ENCODE measurements around the gene EXTL1. TPM values are rescaled to one million over a fixed set of nuclear protein-coding genes. Genes with fewer than 3 reads are reported as not detected.

Gene EXTL1
- total RNA-seq, 1 donor from 2014 or later = 0.85 TPM

DNA sequence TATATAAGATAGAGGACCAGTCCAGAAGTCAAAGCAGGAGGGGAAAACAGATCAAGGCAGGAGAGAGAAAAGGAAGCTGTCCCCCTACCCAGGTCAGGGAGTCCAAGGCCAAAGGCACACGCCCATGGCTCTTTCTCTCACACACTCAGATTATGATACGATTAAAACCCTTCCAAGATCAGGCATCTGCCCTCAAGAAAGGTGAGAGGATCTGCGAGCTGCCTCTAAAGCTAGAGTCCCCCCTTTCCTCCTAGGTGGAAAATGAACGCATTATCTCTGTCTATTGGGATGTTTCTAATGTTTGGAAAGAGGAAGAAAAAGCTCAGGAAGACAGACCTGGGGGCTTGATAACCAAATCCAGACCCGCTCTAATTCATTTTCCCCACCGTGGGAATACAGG is 31.3 kb upstream of the EXTL1 start:
- Histone ChIP-seq H3K36me3 (peaks cover 13 to 22% of the 10 kb centered on the region in 2 donors), H3K27ac (no peak overlapping the region), H3K4me3 (peak overlapping the region in 1 of 2 donors; percentile 2), H3K27me3 (no peaks in the 10 kb centered on the region), H3K4me1 (no peaks in the 10 kb centered on the region), H3K9me3 (no peaks in the 10 kb centered on the region)
- DNase-seq (ENCODE audit: low spot score in 2 of 2) = no peak
- intact Hi-C loops (cut with DNase I) = no loop called here
- TF ChIP-seq, protein P1, sequence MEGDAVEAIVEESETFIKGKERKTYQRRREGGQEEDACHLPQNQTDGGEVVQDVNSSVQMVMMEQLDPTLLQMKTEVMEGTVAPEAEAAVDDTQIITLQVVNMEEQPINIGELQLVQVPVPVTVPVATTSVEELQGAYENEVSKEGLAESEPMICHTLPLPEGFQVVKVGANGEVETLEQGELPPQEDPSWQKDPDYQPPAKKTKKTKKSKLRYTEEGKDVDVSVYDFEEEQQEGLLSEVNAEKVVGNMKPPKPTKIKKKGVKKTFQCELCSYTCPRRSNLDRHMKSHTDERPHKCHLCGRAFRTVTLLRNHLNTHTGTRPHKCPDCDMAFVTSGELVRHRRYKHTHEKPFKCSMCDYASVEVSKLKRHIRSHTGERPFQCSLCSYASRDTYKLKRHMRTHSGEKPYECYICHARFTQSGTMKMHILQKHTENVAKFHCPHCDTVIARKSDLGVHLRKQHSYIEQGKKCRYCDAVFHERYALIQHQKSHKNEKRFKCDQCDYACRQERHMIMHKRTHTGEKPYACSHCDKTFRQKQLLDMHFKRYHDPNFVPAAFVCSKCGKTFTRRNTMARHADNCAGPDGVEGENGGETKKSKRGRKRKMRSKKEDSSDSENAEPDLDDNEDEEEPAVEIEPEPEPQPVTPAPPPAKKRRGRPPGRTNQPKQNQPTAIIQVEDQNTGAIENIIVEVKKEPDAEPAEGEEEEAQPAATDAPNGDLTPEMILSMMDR (IDR thresholded peaks at IDR 0.05) = no peak

DNA sequence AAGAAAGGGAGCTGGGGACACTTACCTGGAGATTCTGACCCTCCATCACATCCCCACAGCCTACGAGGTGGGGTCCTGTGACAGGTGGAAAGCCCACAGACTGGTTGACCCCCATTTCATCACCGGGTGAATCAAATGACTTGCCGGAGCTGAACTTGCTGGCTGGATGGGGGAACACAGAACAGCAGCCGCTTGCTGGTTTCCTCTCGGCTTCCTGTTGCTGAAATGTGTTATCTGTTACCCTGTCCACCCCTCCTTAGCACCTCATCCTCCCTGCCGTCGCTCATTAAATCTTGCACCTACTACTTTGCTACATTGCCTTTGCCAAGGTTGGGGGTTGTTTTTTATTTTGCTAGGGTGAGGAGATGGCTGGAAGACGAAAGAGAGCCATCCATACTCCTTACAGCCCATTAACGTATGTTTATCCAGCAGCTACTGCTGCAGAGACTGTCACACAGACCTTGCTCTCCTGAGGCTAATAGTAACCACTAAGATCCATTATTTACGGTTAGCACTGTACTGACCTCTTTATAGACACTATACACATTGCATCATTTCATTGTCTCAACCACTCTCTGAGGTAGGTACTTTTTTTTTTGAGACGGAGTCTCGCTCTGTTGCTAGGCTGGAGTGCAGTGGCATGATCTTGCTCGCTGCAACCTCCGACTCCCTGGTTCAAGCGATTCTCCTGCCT is 30.7 kb upstream of the EXTL1 start:
- H3K27ac ChIP-seq = no peak overlapping the region
- H3K4me3 ChIP-seq = peak overlapping the region in 1 of 2 donors; percentile 2
- DNase-seq (ENCODE audit: low spot score in 2 of 2) = no peak
- no peaks in the 10 kb centered on the region for H3K4me1 ChIP-seq
- H3K36me3 ChIP-seq = peaks cover 7 to 17% of the 10 kb centered on the region in 2 donors
- no peaks in the 10 kb centered on the region for H3K9me3 ChIP-seq
- intact Hi-C loops (cut with DNase I) = no loop called here
- no peaks in the 10 kb centered on the region for H3K27me3 ChIP-seq
- TF ChIP-seq, protein P1 (IDR thresholded peaks at IDR 0.05) = no peak

DNA sequence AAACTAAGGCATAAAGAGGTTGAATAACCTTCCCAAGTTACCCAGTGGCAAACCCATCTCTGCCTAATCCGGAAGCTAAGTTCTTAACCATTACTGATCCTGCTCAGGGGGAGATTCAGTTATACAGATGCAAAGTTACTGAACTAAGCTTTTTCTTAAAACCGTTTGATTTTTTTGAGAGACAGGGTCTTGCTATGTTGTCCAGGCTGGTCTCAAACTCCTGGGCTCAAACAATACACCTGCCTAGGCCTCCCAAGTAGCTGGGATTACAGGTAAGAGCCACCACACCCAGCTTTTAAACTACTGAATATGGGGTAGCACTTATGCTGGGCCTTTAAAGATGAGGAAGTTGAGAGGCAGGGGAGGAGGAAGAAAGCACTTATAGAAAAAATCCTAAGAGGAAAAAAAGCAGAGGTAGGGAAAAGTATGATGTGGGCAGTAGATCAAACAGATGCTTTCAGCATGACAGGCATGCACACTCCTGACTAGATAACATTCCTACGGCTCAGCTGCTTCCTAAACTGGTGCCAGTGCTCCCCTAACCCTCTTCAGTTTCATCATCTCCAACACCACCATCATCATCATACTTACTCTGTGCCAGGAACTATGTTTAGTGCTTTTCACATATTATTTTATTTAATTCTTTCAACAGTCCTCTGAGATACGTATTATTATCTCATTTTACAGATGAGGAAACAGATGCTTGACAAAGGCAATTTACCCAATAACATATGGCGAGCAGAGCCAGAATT is 29.5 kb upstream of the EXTL1 start:
- intact Hi-C loops (cut with DNase I) = no loop called here
- peaks cover 6 to 14% of the 10 kb centered on the region in 2 donors for H3K36me3 ChIP-seq
- no peaks in the 10 kb centered on the region for H3K27me3 ChIP-seq
- H3K4me3 ChIP-seq = no peak overlapping the region
- no peak for DNase-seq (ENCODE audit: low spot score in 2 of 2)
- no peaks in the 10 kb centered on the region for H3K9me3 ChIP-seq
- TF ChIP-seq, protein P1 (IDR thresholded peaks at IDR 0.05) = no peak
- peaks cover 3 to 4% of the 10 kb centered on the region in 2 donors for H3K4me1 ChIP-seq
- no peak overlapping the region for H3K27ac ChIP-seq

GRCh38 chr1:25992689-25993171 is 28.8 kb upstream of the EXTL1 start:
- intact Hi-C loops (cut with DNase I) = no loop called here
- Histone ChIP-seq H3K27ac (no peak overlapping the region), H3K36me3 (peaks cover 4 to 9% of the 10 kb centered on the region in 2 donors), H3K4me3 (no peak overlapping the region), H3K4me1 (peaks cover 3 to 4% of the 10 kb centered on the region in 2 donors), H3K27me3 (no peaks in the 10 kb centered on the region), H3K9me3 (no peaks in the 10 kb centered on the region)
- TF ChIP-seq, protein P1 (IDR thresholded peaks at IDR 0.05) = no peak
- no peak for DNase-seq (ENCODE audit: low spot score in 2 of 2)

GRCh38 chr1:25993197-25993951 is 28.2 kb upstream of the EXTL1 start:
- intact Hi-C loops (cut with DNase I) = no loop called here
- H3K27ac ChIP-seq = no peak overlapping the region
- TF ChIP-seq, protein P1 (IDR thresholded peaks at IDR 0.05) = no peak

More at GRCh38 chr1:25993197-25993951, 28.2 kb upstream of the EXTL1 start:
- peaks cover 0 to 5% of the 10 kb centered on the region in 2 donors for H3K36me3 ChIP-seq
- no peaks in the 10 kb centered on the region for H3K9me3 ChIP-seq
- H3K4me3 ChIP-seq = no peak overlapping the region
- no peak for DNase-seq (ENCODE audit: low spot score in 2 of 2)
- peaks cover 3 to 4% of the 10 kb centered on the region in 2 donors for H3K4me1 ChIP-seq
- H3K27me3 ChIP-seq = no peaks in the 10 kb centered on the region

All from ascending aorta (tissue), 2 donors.